Loucy (cell line): ENCODE results near the gene FOXM1.

Source experiments
- CTCF ChIP-seq: fragments of 200-600 bp; sonication (generic); conservative IDR thresholded peaks from 2 replicates; pipeline ENCODE4 v1.5.1; 2014; ENCODE audit warnings: mild to moderate bottlenecking, antibody characterized with exemption, low read length
- EZH2phosphoT487 ChIP-seq: fragments of 200-600 bp; IDR thresholded peaks from 2 replicates; pipeline ENCODE4 v1.6.1; 2018; ENCODE audit warnings: antibody characterized with exemption, mild to moderate bottlenecking, moderate library complexity, borderline replicate concordance

- TF ChIP-seq CTCF (no peak), EZH2phosphoT487 (no peak)
Measured at GRCh38 chr12:2832550-2833127, 44.3 kb downstream of the FOXM1 start.
